Heart left ventricle (tissue), 16 donors: Measurements from ENCODE around the gene SFMBT2. TPM values are rescaled to one million over a fixed set of nuclear protein-coding genes. Genes with fewer than 3 reads are reported as not detected.

Experiments used
- ATAC-seq, 4 donors: fragments of 200-7000 bp; cut with Tn5 transposase; one replicate each; pipeline ENCODE4 v1.9.1; 2020 to 2022; ENCODE audit warnings: moderate library complexity in 4 of 4, mild to moderate bottlenecking in 3 of 4, moderate number of reproducible peaks in 1 of 4
- DNase-seq, 5 donors: peaks; one replicate each; pipeline ENCODE4 v3.0.0-alpha.2; 2020
- H3K27ac ChIP-seq, 12 donors: fragments of 200-600 bp; sonication (generic) in 4 of 12; one replicate each; pipeline versions ENCODE4 v1.5.0 to v1.8.0; 2016 to 2022; ENCODE audit warnings: mild to moderate bottlenecking in 2 of 12
- H3K27me3 ChIP-seq, 9 donors: fragments of 200-600 bp; sonication (generic) in 2 of 9; one replicate each; pipeline versions ENCODE4 v1.5.1 to v1.8.0; 2016 to 2022; ENCODE audit warnings: mild to moderate bottlenecking in 3 of 9
- H3K36me3 ChIP-seq, 9 donors: fragments of 200-600 bp; sonication (generic) in 2 of 9; one replicate each; pipeline versions ENCODE4 v1.5.0 to v1.8.0; 2018 to 2022; ENCODE audit warnings: mild to moderate bottlenecking in 2 of 9
- H3K4me1 ChIP-seq, 12 donors: fragments of 200-600 bp; sonication (generic) in 4 of 12; one replicate each; pipeline versions ENCODE4 v1.5.0 to v1.8.0; 2016 to 2022; ENCODE audit warnings: mild to moderate bottlenecking in 3 of 12
- H3K4me3 ChIP-seq, 12 donors: fragments of 200-600 bp; sonication (generic) in 4 of 12; one replicate each; pipeline versions ENCODE4 v1.5.0 to v1.8.0; 2017 to 2022; ENCODE audit warnings: mild to moderate bottlenecking in 9 of 12, moderate library complexity in 4 of 12
- H3K9me3 ChIP-seq, 12 donors: fragments of 200-600 bp; sonication (generic) in 4 of 12; one replicate each; pipeline versions ENCODE4 v1.5.0 to v1.8.0; 2016 to 2022; ENCODE audit warnings: mild to moderate bottlenecking in 1 of 12
- CTCF ChIP-seq, 12 donors: fragments of 200-600 bp; sonication (generic) in 4 of 12; IDR thresholded peaks; one replicate each; pipeline versions ENCODE4 v1.5.0 to v1.8.0; 2018 to 2022; ENCODE audit warnings: antibody characterized with exemption in 12 of 12, mild to moderate bottlenecking in 5 of 12
- POLR2A ChIP-seq, 2 donors: fragments of 450-650 bp; IDR thresholded peaks; one replicate each; pipeline ENCODE4 v1.6.1; 2017; ENCODE audit warnings: antibody characterized with exemption in 2 of 2, mild to moderate bottlenecking in 2 of 2, moderate library complexity in 2 of 2
- WGBS, 4 donors: extraction: QIAGEN DNeasy Blood & Tissue Kit in 2 of 4; methylation state at CpG; one replicate each; pipeline versions ENCODE4 v1.1.5 to v1.1.7; 2013 to 2018; 5-methylcytosine and 5-hydroxymethylcytosine counted together
- intact Hi-C, 10 donors: fragments of 100-400 bp; cut with DNase I; formaldehyde crosslinking; loops; one replicate each; pipeline versions ENCODE4 v1.11.1 to v1.14.2; 2022
- polyA plus RNA-seq, 2 donors: library from polyadenylated mRNA; stranded (reverse); fragments of 200-250 nt; gene quantifications; one replicate each; pipeline ENCODE4 v1.2.3, GENCODE V29; 2013
- total RNA-seq, 9 donors: library from RNA; depleted of rRNA in 2 of 9; stranded (reverse); fragments of >200 nt in 2 of 9; fragmentation: NEBNext Ultra II Directional in 3 of 9; extraction: Animal tissue kit (Norgen Biotek cat#: 25700) in 3 of 9; gene quantifications; one replicate each; pipeline versions ENCODE4 v1.1.0 to v1.2.4, GENCODE V29; 2016 to 2023
- donor health status: ischemic (EF 13 %, LVEDD 7.1; RV severe dilation, severe dysfunction).
- donor health status: healthy with polysubstance abuse.
- donor health status: DM: no; HTN: yes; CAD: no.
- donor health status: DM: no; HTN: no; CAD: no.
- donor health status: ischemic (EF 25% LVEDD 6.9; RV normal size, moderate dysfunction).
- donor health status: ischemic (EF 25% LVEDD 5.7; RV mildly dilated, moderate dysfunction).
- donor health status: healthy.
- donor health status: DM: yes; HTN: yes; CAD: no.
- donor health status: ischemic (EF 35%, LVEDD 5.7; RV mildly dilated, moderate dysfunction).
- donor health status: nonischemic (EF 11% LVEDD 7.7; RV severe dilation, severe dysfunction).
- donor health status: DM: yes; HTN: yes; CAD: no.
- donor health status: PGD.
- donor health status: ischemic (EF 29% LVEDD 5.4; RV normal size, mild dysfunction).
- donor health status: nonischemic (EF 23%, LVEDD 6.1; RV moderate dilation, normal function).

The SFMBT2 gene
- total and polyA plus RNA-seq, 11 donors = 2.6 to 25.8 (median 9.6) TPM

- H3K27me3 ChIP-seq = peaks cover 0 to 11% (median 0%) of the 10 kb centered on the region in 9 donors
- no peaks in the 10 kb centered on the region for H3K4me1 ChIP-seq
- H3K36me3 ChIP-seq = no peaks in the 10 kb centered on the region
- ATAC-seq (no peak), DNase-seq (no peak)
- H3K4me3 ChIP-seq = no peak overlapping the region
- intact Hi-C loops = loop anchor here in 2 of 10 donors (5.0 to 10.0 kb wide), 2 partner anchors 307 to 764 kb away; no protein-coding TSS in a partner anchor
- 75 to 86% (median 78%) methylated on average over 5 of the region's 5 CpGs for WGBS, 4 donors
- H3K27ac ChIP-seq = no peak overlapping the region
- H3K9me3 ChIP-seq = no peaks in the 10 kb centered on the region
- TF ChIP-seq POLR2A (IDR thresholded peaks at IDR 0.05) = no peak
- no peak for TF ChIP-seq CTCF (IDR thresholded peaks at IDR 0.05)
Observed at GRCh38 chr10:7428673-7429350, 18.0 kb upstream of the SFMBT2 start.

GRCh38 chr10:7426349-7426748, 15.5 kb upstream of the SFMBT2 start:
- no peak for ATAC-seq
- Histone ChIP-seq H3K27me3 (peaks cover 0 to 22% (median 0%) of the 10 kb centered on the region in 9 donors), H3K36me3 (no peaks in the 10 kb centered on the region), H3K27ac (no peak overlapping the region), H3K4me1 (no peaks in the 10 kb centered on the region), H3K9me3 (no peaks in the 10 kb centered on the region), H3K4me3 (no peak overlapping the region)
- DNase-seq = no peak
- WGBS, 4 donors = 77 to 82% (median 81%) methylated on average over 4 of the region's 4 CpGs
- TF ChIP-seq CTCF (IDR thresholded peaks at IDR 0.05) (no peak), POLR2A (IDR thresholded peaks at IDR 0.05) (no peak)
- intact Hi-C loops = loop anchor here in 2 of 10 donors (5.0 to 10.0 kb wide), 2 partner anchors 304 to 762 kb away; no protein-coding TSS in a partner anchor

GRCh38 chr10:7425691-7426090, 14.9 kb upstream of the SFMBT2 start:
- no peaks in the 10 kb centered on the region for H3K9me3 ChIP-seq

More at GRCh38 chr10:7425691-7426090, 14.9 kb upstream of the SFMBT2 start:
- Histone ChIP-seq H3K27me3 (peaks cover 0 to 22% (median 0%) of the 10 kb centered on the region in 9 donors), H3K4me3 (no peak overlapping the region), H3K4me1 (no peaks in the 10 kb centered on the region), H3K36me3 (no peaks in the 10 kb centered on the region), H3K27ac (no peak overlapping the region)
- ATAC-seq (no peak), DNase-seq (no peak)
- intact Hi-C loops = loop anchor here in 2 of 10 donors (5.0 to 10.0 kb wide), 2 partner anchors 303 to 761 kb away; no protein-coding TSS in a partner anchor
- 95 to 96% (median 96%) methylated on average over 5 of the region's 5 CpGs for WGBS, 4 donors
- TF ChIP-seq POLR2A (IDR thresholded peaks at IDR 0.05) = no peak
- no peak for TF ChIP-seq CTCF (IDR thresholded peaks at IDR 0.05)
